ENCODE results near the gene C1orf115.

DNA sequence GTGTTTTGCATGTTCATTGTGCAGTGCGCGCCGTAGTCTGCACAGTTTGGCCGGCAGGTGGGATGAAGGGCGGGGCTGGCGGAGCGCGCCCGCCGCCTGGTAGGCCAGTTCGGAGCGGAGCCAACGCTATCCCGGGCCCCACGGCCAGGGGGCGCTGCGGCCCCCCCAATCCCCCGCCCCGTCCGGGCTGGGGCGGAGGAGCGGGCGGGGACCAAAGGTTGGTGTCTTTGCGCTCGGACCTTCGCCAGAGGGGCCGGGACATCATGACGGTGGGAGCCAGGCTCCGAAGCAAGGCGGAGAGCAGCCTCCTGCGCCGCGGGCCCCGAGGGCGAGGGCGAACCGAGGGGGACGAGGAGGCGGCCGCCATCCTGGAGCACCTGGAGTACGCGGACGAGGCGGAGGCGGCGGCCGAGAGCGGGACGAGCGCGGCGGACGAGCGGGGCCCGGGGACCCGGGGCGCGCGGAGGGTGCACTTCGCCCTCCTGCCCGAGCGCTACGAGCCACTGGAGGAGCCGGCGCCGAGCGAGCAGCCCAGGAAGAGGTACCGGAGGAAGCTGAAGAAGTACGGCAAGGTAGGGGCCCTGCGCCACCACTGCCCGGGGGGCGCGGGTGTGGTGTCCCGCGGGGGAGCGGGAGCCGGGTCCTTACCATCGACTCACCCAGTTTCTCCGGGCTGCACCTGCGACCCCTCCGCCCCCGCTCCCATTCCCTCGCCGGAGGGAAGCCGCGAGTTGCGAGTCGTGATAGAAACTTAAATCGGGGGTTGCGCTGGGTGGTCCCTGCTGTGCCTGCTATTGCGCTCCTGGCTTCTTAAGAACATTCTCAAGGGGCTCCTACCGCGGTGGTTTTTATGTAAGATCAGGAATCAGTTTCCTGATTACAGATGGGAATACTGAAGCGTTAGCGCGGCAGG, at the start of gene C1orf115:
- TF ChIP-seq, protein P1, sequence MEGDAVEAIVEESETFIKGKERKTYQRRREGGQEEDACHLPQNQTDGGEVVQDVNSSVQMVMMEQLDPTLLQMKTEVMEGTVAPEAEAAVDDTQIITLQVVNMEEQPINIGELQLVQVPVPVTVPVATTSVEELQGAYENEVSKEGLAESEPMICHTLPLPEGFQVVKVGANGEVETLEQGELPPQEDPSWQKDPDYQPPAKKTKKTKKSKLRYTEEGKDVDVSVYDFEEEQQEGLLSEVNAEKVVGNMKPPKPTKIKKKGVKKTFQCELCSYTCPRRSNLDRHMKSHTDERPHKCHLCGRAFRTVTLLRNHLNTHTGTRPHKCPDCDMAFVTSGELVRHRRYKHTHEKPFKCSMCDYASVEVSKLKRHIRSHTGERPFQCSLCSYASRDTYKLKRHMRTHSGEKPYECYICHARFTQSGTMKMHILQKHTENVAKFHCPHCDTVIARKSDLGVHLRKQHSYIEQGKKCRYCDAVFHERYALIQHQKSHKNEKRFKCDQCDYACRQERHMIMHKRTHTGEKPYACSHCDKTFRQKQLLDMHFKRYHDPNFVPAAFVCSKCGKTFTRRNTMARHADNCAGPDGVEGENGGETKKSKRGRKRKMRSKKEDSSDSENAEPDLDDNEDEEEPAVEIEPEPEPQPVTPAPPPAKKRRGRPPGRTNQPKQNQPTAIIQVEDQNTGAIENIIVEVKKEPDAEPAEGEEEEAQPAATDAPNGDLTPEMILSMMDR (IDR thresholded peaks at IDR 0.05; ENCODE audit: low read depth, low read length) = no peak
- no peak for TF ChIP-seq EZH2phosphoT487 (IDR thresholded peaks at IDR 0.05; ENCODE audit: low read depth)
